ENCODE measurements around the gene PSMA8. TPM values are rescaled to one million over a fixed set of nuclear protein-coding genes. Genes with fewer than 3 reads are reported as not detected.
"Not testable (repeated sequence)": the region's sequence is repeated elsewhere in the genome, so short reads cannot be mapped to it uniquely, and the experiment has no call there.

Gene PSMA8
- total RNA-seq, 1 donor from 2014 or later = not detected

GRCh38 chr18:26134107-26134506 lies 438 bp downstream of the PSMA8 start:
- H3K4me3 Mint-ChIP-seq (ENCODE audit: unreplicated experiment) = no peak overlapping the region

DNA sequence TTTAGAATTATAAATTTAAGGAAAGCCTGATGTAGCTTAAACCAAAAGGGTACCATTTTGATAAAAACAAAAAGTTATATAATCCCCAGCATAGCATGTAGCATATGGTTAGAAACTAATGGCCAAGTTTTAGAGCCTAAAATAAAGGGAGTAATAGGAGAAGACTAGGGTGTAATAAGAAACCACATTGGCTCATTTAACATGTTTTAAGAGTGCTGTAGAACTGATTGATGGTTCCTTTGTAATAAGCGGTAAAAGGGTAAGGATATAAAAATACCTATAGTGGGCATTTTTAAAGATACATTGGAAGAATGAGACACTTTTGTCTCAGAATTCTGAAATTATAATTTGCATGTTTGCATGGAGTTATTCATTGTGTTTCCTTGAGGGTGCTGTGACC lies 1.9 kb downstream of the PSMA8 start:
- TF ChIP-seq, protein P1, sequence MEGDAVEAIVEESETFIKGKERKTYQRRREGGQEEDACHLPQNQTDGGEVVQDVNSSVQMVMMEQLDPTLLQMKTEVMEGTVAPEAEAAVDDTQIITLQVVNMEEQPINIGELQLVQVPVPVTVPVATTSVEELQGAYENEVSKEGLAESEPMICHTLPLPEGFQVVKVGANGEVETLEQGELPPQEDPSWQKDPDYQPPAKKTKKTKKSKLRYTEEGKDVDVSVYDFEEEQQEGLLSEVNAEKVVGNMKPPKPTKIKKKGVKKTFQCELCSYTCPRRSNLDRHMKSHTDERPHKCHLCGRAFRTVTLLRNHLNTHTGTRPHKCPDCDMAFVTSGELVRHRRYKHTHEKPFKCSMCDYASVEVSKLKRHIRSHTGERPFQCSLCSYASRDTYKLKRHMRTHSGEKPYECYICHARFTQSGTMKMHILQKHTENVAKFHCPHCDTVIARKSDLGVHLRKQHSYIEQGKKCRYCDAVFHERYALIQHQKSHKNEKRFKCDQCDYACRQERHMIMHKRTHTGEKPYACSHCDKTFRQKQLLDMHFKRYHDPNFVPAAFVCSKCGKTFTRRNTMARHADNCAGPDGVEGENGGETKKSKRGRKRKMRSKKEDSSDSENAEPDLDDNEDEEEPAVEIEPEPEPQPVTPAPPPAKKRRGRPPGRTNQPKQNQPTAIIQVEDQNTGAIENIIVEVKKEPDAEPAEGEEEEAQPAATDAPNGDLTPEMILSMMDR (IDR thresholded peaks at IDR 0.05; ENCODE audit: unreplicated experiment) = no peak

More at GRCh38 chr18:26134107-26134506, 438 bp downstream of the PSMA8 start:
- H3K27me3 Mint-ChIP-seq (ENCODE audit: unreplicated experiment) = peaks cover 5% of the 10 kb centered on the region
- no peaks in the 10 kb centered on the region for H3K9me3 Mint-ChIP-seq (ENCODE audit: unreplicated experiment)
- H3K4me1 Mint-ChIP-seq (ENCODE audit: unreplicated experiment) = no peaks in the 10 kb centered on the region
- no peak for DNase-seq (ENCODE audit: low spot score)
- no peaks in the 10 kb centered on the region for H3K36me3 Mint-ChIP-seq (ENCODE audit: low read depth, unreplicated experiment)
- TF ChIP-seq, protein P1 (IDR thresholded peaks at IDR 0.05; ENCODE audit: unreplicated experiment) = no peak
- H3K27ac Mint-ChIP-seq (ENCODE audit: unreplicated experiment) = no peak overlapping the region

DNA sequence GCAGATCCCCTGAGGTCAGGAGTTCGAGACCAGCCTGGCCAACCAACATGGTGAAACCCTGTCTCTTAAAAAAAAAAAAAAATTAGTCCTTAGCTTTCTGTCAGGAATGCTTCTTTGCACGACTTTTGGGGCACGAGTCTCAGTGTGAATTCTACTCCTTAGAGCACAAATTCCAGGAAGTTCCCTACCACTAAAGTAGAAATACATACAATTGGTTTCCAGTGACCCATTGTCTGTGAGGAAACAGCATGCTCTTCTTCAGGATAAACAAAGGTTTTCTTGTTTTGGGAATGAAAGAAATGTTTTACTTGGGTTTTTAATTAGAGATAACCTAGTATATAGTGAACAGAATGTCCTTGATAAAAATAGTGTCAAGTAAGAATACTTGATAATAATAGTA lies 23.7 kb downstream of the PSMA8 start:
- Mint-ChIP-seq H3K9me3 (ENCODE audit: unreplicated experiment) (no peaks in the 10 kb centered on the region), H3K4me3 (ENCODE audit: unreplicated experiment) (no peak overlapping the region), H3K27ac (ENCODE audit: unreplicated experiment) (no peak overlapping the region), H3K27me3 (ENCODE audit: unreplicated experiment) (no peaks in the 10 kb centered on the region), H3K4me1 (ENCODE audit: unreplicated experiment) (no peaks in the 10 kb centered on the region), H3K36me3 (ENCODE audit: low read depth, unreplicated experiment) (no peaks in the 10 kb centered on the region)
- TF ChIP-seq, protein P1 (IDR thresholded peaks at IDR 0.05; ENCODE audit: unreplicated experiment) = no peak
- no peak for DNase-seq (ENCODE audit: low spot score)

More for the DNA sequence above, 1.9 kb downstream of the PSMA8 start:
- peaks cover 5% of the 10 kb centered on the region for H3K27me3 Mint-ChIP-seq (ENCODE audit: unreplicated experiment)
- no peak overlapping the region for H3K27ac Mint-ChIP-seq (ENCODE audit: unreplicated experiment)
- no peaks in the 10 kb centered on the region for H3K9me3 Mint-ChIP-seq (ENCODE audit: unreplicated experiment)
- no peaks in the 10 kb centered on the region for H3K4me1 Mint-ChIP-seq (ENCODE audit: unreplicated experiment)
- no peak for DNase-seq (ENCODE audit: low spot score)
- no peak overlapping the region for H3K4me3 Mint-ChIP-seq (ENCODE audit: unreplicated experiment)
- no peaks in the 10 kb centered on the region for H3K36me3 Mint-ChIP-seq (ENCODE audit: low read depth, unreplicated experiment)

DNA sequence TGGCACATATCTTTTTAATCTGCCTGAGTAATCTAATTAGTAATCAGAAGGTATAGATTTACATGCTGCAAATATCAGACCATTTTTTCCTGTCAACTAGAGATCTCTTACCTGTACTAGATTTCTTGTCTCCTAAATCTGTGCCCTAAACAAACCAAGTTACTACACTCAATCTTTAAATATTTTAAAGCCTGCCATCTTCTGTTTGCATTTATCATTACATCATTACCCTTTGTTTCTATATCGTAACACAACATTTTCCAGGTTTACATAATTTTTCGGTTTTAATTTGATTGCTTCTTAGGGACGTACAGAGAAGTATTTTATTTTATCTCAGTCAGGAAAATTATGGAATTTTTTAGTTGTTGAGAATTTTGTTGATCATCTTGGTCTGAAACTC lies 25.7 kb downstream of the PSMA8 start:
- Mint-ChIP-seq H3K27ac (ENCODE audit: unreplicated experiment) (no peak overlapping the region), H3K9me3 (ENCODE audit: unreplicated experiment) (no peaks in the 10 kb centered on the region), H3K4me1 (ENCODE audit: unreplicated experiment) (no peaks in the 10 kb centered on the region), H3K4me3 (ENCODE audit: unreplicated experiment) (no peak overlapping the region), H3K36me3 (ENCODE audit: low read depth, unreplicated experiment) (no peaks in the 10 kb centered on the region), H3K27me3 (ENCODE audit: unreplicated experiment) (no peaks in the 10 kb centered on the region)
- TF ChIP-seq, protein P1 (IDR thresholded peaks at IDR 0.05; ENCODE audit: unreplicated experiment) = no peak
- DNase-seq (ENCODE audit: low spot score) = no peak

DNA sequence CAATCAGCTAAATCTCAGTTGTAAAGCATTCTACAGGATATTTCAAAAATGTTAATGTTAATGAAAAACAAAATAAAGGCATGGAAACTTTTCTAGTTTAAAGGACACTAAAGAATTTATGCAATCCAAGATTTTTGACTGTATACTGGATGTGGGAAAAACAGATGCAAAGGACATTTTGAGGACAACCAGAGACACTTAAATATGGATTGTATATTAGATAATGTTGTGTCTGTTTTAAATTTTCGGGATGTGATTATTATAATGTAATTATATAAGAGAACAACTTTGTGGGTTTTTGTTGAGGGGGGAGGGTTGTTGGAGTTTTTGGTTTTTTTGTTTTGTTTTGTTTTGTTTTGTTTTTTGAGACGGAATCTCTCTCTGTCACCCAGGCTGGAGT lies 30.9 kb downstream of the PSMA8 start:
- TF ChIP-seq, protein P1 (IDR thresholded peaks at IDR 0.05; ENCODE audit: unreplicated experiment) = no peak
- Mint-ChIP-seq H3K4me3 (ENCODE audit: unreplicated experiment) (no peak overlapping the region), H3K36me3 (ENCODE audit: low read depth, unreplicated experiment) (no peaks in the 10 kb centered on the region), H3K4me1 (ENCODE audit: unreplicated experiment) (no peaks in the 10 kb centered on the region), H3K9me3 (ENCODE audit: unreplicated experiment) (no peaks in the 10 kb centered on the region), H3K27me3 (ENCODE audit: unreplicated experiment) (no peaks in the 10 kb centered on the region), H3K27ac (ENCODE audit: unreplicated experiment) (no peak overlapping the region)
- DNase-seq (ENCODE audit: low spot score) = no peak

DNA sequence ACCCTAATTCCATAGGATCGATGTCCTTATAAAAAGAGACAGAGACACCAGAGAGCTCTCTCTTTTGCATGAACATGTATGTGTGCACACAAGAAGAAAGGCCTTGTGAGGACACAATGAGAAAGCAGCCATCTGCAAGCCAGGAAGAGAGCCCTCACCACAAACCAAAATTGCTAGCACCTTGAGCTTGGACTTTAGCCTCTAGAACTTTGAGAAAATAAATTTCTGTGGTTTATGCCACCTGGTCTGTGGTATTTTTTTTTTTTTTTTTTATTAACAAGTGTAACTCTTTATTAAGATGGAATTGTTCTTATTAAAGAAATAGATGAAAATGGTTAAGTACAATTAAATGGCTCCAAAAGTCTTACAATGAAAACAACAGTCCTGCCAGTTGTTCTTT lies 33.9 kb downstream of the PSMA8 start:
- not testable (repeated sequence) for H3K36me3 Mint-ChIP-seq (ENCODE audit: low read depth, unreplicated experiment); DNase-seq (ENCODE audit: low spot score)

More for the DNA sequence above, 33.9 kb downstream of the PSMA8 start:
- H3K27me3 Mint-ChIP-seq (ENCODE audit: unreplicated experiment); H3K27ac Mint-ChIP-seq (ENCODE audit: unreplicated experiment); H3K4me1 Mint-ChIP-seq (ENCODE audit: unreplicated experiment); H3K9me3 Mint-ChIP-seq (ENCODE audit: unreplicated experiment); H3K4me3 Mint-ChIP-seq (ENCODE audit: unreplicated experiment): not testable (repeated sequence)

Data from endothelial cell (in vitro differentiated cells).